ENCODE data around the gene FRAS1.

The FRAS1 gene

GRCh38 chr4:78370631-78371372 is 313.7 kb downstream of the FRAS1 start:
- FAIRE-seq (no peak), DNase-seq (ENCODE audit: insufficient read length, low spot score) (no peak)
- TF ChIP-seq PAX5 (IDR thresholded peaks at IDR 0.05; ENCODE audit: insufficient read depth, low read length, severe bottlenecking), result no peak

DNA sequence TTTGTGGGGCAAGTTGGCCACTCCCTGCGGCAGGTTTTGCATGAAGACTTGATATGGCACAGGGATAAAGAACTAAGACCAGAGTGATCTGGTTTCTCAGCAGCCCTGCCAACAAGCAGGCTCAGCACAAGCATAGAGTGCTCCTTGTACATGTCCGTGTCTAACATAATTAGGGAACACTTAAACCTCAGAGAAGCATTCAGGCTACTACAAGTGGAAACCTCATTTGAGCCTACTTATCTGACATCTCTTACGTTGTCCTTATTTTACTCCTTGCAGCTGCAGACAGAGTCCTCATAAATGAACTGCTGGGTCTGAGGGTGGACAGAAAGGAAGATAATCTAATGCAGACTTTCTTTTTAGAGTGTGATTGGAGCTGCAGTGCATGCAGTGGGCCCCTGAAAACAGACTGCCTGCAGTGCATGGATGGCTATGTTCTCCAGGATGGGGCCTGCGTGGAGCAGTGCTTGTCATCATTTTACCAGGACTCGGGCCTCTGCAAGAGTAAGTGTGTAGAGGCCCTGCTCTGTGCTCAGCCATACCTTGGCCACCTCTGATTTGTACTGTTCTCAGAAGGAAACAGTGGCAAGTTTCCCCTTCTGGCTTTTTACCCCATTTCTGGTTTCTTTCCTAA is 315.3 kb downstream of the FRAS1 start:
- TF ChIP-seq TAF1 (IDR thresholded peaks at IDR 0.05; ENCODE audit: low read depth, low read length) (no peak), PAX5 (IDR thresholded peaks at IDR 0.05; ENCODE audit: insufficient read depth, low read length, severe bottlenecking) (no peak), SPI1 (IDR thresholded peaks at IDR 0.05; ENCODE audit: low read depth, low read length) (no peak), POLR2A (IDR thresholded peaks at IDR 0.05; ENCODE audit: low read depth, low read length) (no peak), POU2F2 (IDR thresholded peaks at IDR 0.05; ENCODE audit: low read depth, low read length) (no peak), POLR2AphosphoS5 (IDR thresholded peaks at IDR 0.05; ENCODE audit: low read depth, low read length) (no peak)
- DNase-seq (ENCODE audit: insufficient read length, low spot score) (no peak), FAIRE-seq (no peak)

- DNase-seq (ENCODE audit: insufficient read length, low spot score), result no peak
- no peak for FAIRE-seq
- TF ChIP-seq SPI1 (IDR thresholded peaks at IDR 0.05; ENCODE audit: low read depth, low read length) (no peak), POU2F2 (IDR thresholded peaks at IDR 0.05; ENCODE audit: low read depth, low read length) (no peak), TAF1 (IDR thresholded peaks at IDR 0.05; ENCODE audit: low read depth, low read length) (no peak), POLR2A (IDR thresholded peaks at IDR 0.05; ENCODE audit: low read depth, low read length) (no peak), POLR2AphosphoS5 (IDR thresholded peaks at IDR 0.05; ENCODE audit: low read depth, low read length) (no peak), PAX5 (IDR thresholded peaks at IDR 0.05; ENCODE audit: insufficient read depth, low read length, severe bottlenecking) (no peak)
These were observed 320.4 kb downstream of the FRAS1 start for GRCh38 chr4:78377555-78377954.

DNA sequence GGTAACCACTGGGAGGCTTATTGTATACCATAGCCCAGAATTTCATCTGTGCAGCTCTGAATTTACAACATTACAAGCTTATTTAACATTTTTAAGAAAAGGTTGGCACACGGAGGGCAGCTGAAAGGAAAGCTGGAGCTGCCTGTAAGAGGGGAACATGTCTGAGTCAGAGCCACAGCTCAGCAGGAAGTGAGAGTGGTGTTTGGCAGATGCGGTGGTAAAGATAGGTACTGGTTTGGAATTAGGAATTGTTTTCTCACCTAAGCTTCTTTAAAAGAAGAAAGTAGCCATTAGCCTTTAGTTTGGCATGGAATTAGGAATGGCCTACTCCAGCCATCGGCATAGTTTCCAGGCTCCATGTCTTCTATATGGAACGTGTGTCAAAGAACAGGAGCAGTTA is 321.9 kb downstream of the FRAS1 start:
- DNase-seq (ENCODE audit: insufficient read length, low spot score) (no peak), FAIRE-seq (no peak)
- no peak for TF ChIP-seq TAF1 (IDR thresholded peaks at IDR 0.05; ENCODE audit: low read depth, low read length)
- TF ChIP-seq POLR2A (IDR thresholded peaks at IDR 0.05; ENCODE audit: low read depth, low read length), result no peak
- no peak for TF ChIP-seq POLR2AphosphoS5 (IDR thresholded peaks at IDR 0.05; ENCODE audit: low read depth, low read length)
- TF ChIP-seq SPI1 (IDR thresholded peaks at IDR 0.05; ENCODE audit: low read depth, low read length), result no peak
- TF ChIP-seq POU2F2 (IDR thresholded peaks at IDR 0.05; ENCODE audit: low read depth, low read length), result no peak
- no peak for TF ChIP-seq PAX5 (IDR thresholded peaks at IDR 0.05; ENCODE audit: insufficient read depth, low read length, severe bottlenecking)

DNA sequence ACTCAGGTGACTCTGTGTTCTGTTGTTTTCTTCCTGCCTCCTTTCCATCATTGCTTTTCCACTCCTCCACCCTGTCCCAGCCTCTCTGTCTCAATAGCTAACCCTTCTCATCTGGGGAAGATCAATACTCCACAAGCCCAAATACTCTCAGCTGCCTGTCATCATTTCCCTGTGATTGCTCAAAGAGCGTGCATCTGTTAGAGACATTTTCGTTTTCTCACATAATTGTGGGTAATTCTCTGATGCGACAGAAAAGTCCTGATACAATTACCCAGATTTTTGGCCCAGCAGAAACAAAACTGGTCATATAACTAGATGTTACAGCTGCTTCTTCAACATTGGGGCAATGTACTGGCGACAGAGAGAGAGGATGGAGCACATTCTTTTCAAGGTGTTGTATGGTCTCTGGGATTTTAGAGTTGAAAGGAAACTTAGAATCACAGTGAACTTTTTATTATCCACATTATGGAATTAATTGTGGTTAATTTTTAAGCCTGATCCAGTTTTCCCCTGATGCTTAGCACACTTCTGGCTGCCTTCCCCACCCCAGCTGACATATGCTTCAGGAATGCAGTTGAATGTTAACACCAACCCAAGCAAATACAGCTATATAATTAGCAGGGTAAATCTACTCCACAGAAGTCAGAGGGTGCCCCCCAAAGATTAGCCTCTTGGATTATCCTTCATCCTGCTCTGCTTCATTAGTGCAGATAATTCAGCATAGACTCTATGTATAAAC is 323.0 kb downstream of the FRAS1 start:
- FAIRE-seq, result no peak
- TF ChIP-seq TAF1 (IDR thresholded peaks at IDR 0.05; ENCODE audit: low read depth, low read length) (no peak), SPI1 (IDR thresholded peaks at IDR 0.05; ENCODE audit: low read depth, low read length) (no peak), POU2F2 (IDR thresholded peaks at IDR 0.05; ENCODE audit: low read depth, low read length) (no peak), PAX5 (IDR thresholded peaks at IDR 0.05; ENCODE audit: insufficient read depth, low read length, severe bottlenecking) (no peak), POLR2AphosphoS5 (IDR thresholded peaks at IDR 0.05; ENCODE audit: low read depth, low read length) (no peak), POLR2A (IDR thresholded peaks at IDR 0.05; ENCODE audit: low read depth, low read length) (no peak)
- no peak for DNase-seq (ENCODE audit: insufficient read length, low spot score)

DNA sequence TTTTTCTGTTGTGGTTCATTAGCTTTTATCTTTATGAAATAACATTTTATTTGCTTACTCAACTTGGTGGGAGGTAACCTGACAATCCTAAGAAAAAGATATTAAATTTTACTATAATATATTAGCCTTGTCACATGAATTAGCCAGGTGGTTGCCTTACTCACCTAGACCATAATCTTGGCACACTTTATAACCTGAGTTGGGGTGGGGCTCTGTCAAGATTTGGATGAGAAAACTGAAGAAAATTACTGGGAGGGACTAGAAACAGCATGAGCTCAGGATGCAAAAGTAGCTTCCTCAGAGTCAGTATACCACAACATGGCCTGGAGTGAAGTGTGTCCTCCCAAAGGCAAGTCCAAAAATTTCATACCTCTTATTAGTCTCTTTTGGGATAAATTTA is 329.6 kb downstream of the FRAS1 start:
- no peak for FAIRE-seq
- DNase-seq (ENCODE audit: insufficient read length, low spot score), result no peak
- no peak for TF ChIP-seq POLR2A (IDR thresholded peaks at IDR 0.05; ENCODE audit: low read depth, low read length)
- TF ChIP-seq POU2F2 (IDR thresholded peaks at IDR 0.05; ENCODE audit: low read depth, low read length), result no peak
- no peak for TF ChIP-seq POLR2AphosphoS5 (IDR thresholded peaks at IDR 0.05; ENCODE audit: low read depth, low read length)
- no peak for TF ChIP-seq TAF1 (IDR thresholded peaks at IDR 0.05; ENCODE audit: low read depth, low read length)
- no peak for TF ChIP-seq PAX5 (IDR thresholded peaks at IDR 0.05; ENCODE audit: insufficient read depth, low read length, severe bottlenecking)
- TF ChIP-seq SPI1 (IDR thresholded peaks at IDR 0.05; ENCODE audit: low read depth, low read length), result no peak

- no peak for TF ChIP-seq PAX5 (IDR thresholded peaks at IDR 0.05; ENCODE audit: insufficient read depth, low read length, severe bottlenecking)
- TF ChIP-seq POLR2A (IDR thresholded peaks at IDR 0.05; ENCODE audit: low read depth, low read length), result no peak
- no peak for TF ChIP-seq SPI1 (IDR thresholded peaks at IDR 0.05; ENCODE audit: low read depth, low read length)
- TF ChIP-seq TAF1 (IDR thresholded peaks at IDR 0.05; ENCODE audit: low read depth, low read length), result no peak
- no peak for TF ChIP-seq POU2F2 (IDR thresholded peaks at IDR 0.05; ENCODE audit: low read depth, low read length)
- TF ChIP-seq POLR2AphosphoS5 (IDR thresholded peaks at IDR 0.05; ENCODE audit: low read depth, low read length), result no peak
- DNase-seq (ENCODE audit: insufficient read length, low spot score), result no peak
- FAIRE-seq, result no peak
These were observed 338.5 kb downstream of the FRAS1 start for GRCh38 chr4:78395642-78396041.

DNA sequence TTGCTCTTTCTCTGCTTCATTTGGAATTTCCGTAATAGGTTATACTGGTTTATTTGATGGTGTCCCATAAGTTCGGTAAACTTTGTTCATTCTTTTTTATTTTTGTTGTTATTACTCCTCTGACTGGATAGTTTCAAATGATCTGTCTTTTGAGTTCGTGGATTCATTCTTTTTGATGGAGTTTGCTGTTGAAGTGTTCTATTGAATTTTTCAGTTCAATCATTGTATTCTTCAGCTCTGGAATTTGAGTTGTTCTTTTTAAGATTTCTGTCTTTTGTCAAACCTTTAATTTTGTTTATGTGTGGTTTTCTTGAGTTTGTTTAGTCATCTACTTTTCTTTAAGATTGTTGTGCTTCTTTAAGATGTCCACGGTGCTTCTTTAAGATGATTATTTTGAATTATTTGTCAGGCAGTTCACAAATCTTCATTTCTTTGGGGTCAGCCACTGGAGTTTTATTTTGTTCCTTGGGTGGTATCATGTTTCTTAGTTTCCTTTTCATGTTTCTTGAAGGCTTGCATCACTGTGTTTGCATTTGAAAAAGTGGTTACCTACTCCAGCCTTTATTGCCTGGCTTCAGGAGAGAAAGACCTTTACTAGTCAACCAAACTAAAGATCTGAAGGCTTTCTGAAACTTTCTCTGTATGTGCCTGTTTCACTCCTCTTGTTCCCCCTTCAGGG is 339.6 kb downstream of the FRAS1 start:
- DNase-seq (ENCODE audit: insufficient read length, low spot score) (no peak), FAIRE-seq (no peak)
- TF ChIP-seq POLR2AphosphoS5 (IDR thresholded peaks at IDR 0.05; ENCODE audit: low read depth, low read length), result no peak
- no peak for TF ChIP-seq POU2F2 (IDR thresholded peaks at IDR 0.05; ENCODE audit: low read depth, low read length)
- TF ChIP-seq SPI1 (IDR thresholded peaks at IDR 0.05; ENCODE audit: low read depth, low read length), result no peak
- TF ChIP-seq PAX5 (IDR thresholded peaks at IDR 0.05; ENCODE audit: insufficient read depth, low read length, severe bottlenecking), result no peak
- no peak for TF ChIP-seq POLR2A (IDR thresholded peaks at IDR 0.05; ENCODE audit: low read depth, low read length)

- no peak for FAIRE-seq
- TF ChIP-seq PAX5 (IDR thresholded peaks at IDR 0.05; ENCODE audit: insufficient read depth, low read length, severe bottlenecking) (no peak), POLR2AphosphoS5 (IDR thresholded peaks at IDR 0.05; ENCODE audit: low read depth, low read length) (no peak), TAF1 (IDR thresholded peaks at IDR 0.05; ENCODE audit: low read depth, low read length) (no peak), POLR2A (IDR thresholded peaks at IDR 0.05; ENCODE audit: low read depth, low read length) (no peak), SPI1 (IDR thresholded peaks at IDR 0.05; ENCODE audit: low read depth, low read length) (no peak), POU2F2 (IDR thresholded peaks at IDR 0.05; ENCODE audit: low read depth, low read length) (no peak)
- DNase-seq (ENCODE audit: insufficient read length, low spot score), result no peak
These were observed 340.1 kb downstream of the FRAS1 start for GRCh38 chr4:78397292-78397630.

Measured in GM12891 (cell line).